Measurements from ENCODE around the gene SLIT1.

The SLIT1 gene

DNA sequence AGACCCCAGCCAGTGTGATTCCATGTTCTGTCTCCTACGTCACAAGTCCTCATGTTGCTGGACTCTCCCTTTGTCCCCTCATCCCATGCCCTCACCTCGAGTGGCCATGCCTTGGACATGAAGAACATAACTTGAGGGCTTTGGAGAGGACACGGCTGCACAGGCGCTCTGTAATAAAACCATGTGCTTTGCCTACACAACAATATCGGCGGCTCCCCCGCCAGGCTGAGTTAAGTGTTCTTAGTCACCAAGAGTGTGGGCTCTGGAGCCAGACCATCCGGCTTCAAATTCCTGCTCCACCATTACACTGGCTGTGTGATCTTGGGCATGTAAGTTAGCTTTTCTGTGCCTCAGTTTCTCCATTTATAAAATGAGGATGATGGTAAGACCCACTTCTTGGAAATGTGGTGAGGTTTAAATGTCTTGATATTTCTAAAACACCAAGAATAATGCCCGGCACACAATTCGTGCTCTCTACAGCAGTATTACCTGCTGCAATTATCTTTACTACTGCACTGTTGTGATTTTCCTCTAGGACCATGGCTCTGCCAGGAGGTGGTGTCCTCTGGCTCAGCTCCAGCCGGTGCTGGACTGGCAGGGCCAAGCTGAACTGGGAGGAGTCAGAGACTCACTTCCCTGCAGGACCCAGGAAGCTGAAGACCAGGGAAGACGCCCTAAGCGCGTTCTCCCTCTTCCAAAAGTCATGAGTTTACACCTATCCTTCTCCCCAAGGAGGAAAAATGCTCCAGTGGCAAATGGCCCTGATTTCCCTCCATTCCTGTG is 15.7 kb downstream of the SLIT1 start:
- peak; percentile 76 for DNase-seq (ENCODE audit: low spot score)

DNA sequence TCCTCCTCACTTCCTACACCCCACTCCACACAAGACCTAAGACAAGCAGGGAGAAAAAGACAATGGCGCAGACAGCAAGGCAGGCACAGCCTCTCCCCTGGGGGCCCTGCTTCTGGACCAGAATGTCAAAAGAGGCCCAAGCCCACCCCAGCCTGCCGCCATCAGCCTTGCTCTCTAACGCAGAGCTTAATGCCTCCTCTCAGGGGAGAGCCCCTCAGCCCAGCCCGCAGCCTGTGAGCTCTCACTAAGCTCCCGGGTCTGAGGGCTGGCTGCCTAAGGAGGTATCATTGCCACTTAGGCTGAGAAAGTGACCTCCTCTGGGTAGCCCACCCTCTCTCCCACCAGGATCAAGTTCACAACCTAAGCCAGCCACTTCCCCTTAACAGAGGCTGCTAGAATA is 16.7 kb downstream of the SLIT1 start:
- no peak for DNase-seq (ENCODE audit: low spot score)

DNA sequence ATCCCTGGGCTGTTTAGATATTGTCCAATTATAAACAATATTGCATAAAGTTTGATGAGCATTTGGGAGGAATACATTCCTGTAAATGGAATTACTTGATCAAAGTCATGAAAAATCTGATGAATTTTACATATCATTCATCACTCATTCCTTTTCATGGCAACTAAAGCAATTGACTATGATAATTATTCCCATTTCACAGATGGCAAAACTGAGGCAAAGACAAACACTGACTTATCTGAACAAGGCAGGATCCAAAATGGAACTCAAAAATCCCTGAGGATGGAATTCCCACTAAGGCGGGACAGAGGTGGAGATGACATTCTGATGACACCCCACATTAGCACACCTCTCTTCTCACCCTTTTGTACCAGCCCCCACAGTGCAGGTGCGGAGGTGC is 17.1 kb downstream of the SLIT1 start:
- no peak for DNase-seq (ENCODE audit: low spot score)

DNA sequence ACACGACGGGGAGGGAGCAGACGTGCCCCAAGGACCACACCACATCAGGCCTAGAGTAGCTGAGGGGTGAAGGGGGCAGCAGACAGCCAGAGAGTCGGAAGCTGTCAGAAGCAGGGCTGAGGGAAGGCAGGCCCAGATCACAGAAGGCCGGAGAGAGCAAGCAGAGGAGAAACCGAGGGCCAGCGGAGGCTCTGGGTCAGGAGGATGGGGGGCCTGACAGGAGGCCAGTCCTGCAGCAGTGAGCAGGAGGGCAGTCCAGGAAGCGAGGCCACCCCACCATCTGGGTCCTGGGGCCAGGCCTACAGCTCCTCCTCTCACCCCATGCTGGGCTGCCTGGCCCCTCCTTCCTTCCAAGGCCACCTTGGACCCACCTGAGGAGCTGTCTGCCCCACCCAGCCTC is 20.3 kb downstream of the SLIT1 start:
- no peak for DNase-seq (ENCODE audit: low spot score)

DNA sequence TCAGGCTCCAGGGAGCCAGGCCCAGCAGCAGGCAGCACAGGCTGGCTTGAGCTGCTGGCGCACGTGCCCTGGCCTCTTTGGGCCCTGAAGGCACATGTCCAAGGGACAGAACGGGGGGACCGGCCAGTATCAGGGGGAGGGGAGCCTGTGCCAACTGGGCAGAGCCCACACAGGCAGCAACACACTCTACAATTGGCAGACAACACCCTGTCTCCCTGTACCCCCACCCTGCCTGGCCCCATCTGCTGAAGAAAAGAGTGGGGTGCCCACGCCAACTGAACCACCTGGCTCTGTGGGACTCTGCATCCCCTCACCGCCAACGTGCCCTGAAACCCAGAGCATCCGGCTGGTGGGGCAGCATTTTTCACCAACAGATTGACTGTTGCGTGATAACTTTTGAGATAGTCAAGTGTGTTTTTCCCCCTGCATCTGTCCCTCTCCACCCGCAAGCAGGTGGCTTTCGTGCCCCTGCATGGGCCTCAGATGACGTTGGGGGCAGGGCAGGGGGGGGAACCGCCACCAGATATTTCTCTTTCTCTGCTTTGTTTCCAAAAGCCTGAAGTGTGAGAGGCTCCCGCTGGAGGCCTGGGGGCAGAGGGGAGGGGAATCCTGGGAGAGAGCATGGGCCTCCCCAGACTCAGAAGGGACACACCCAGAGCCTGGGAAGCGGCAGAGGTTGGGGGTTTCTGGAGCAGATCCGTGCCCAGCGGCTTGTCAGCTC is 21.8 kb downstream of the SLIT1 start:
- no peak for DNase-seq (ENCODE audit: low spot score)

DNA sequence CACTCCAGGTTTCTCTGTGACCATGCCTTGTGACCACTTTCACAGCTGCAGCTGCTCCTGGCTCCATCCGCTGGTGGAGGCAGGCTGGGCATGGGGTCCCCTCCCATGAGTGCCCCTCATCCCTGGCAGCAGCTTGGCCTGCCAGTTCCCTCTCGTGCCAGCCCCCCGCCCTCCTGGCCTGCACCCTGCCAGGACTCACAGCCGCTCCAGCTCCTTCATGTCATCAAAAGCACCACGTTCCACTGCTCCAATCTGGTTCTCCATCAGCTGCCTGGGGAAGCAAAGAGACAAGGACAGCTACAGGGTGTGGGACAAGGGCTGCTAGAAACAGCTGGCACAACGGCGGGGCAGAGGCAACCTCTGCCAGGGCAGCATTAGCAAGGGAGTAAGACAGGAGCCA is 22.6 kb downstream of the SLIT1 start:
- DNase-seq (ENCODE audit: low spot score): no peak

DNA sequence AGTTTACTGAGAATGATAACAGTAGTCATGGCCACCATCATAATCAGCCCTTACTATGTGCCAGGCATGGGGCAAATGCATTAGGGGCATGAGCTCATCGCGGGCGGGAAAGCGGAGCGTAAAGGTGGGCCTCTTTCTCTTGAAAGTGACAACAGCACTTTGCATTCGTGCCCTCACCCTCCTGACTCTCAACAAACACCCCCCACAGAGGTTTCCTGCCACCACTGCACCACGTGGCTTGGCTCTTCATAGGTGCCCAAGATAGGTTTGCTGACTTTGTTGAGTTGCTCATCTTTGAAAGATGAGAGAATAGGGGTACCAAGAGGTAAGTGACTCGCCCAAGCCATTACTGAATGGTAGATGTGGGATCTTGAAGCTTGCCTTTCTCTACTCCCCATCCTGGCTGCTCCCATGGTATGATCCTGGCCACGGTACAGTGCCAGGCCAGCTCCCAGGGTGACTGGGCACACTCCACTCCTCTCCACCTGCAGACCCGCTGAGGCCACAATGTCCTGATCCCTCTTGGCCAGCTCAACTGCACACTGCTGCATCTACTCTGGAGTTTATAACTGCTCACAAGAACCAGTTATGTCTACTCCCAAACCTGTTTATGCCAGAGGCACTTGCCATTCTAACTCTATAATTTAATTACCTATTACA is 26.0 kb downstream of the SLIT1 start:
- DNase-seq (ENCODE audit: low spot score): no peak

DNA sequence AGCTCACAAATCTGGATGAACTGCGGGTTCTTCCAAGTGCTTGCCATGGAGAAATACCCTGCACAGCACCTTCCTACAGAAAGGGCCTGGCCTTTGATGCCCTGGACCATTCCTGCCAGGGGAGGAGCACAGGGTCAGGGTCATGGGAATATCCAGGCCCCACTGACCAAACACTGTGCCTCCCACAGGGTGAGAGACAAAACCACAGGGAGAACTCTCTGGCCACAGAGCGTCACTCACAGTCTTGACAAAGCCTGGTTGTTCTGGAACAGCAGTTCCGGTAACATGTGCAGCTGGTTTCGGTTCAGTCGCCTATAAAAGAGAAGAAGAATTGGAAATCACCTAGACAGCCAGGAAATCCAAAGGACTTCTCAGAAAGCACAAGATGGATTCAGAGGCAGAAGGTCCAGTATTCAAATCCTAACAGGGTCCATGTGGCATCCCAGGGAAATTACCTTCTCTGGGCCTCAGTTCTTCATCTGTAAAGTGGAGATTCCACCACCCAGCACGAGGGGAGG is 28.1 kb downstream of the SLIT1 start:
- DNase-seq (ENCODE audit: low spot score): no peak

DNA sequence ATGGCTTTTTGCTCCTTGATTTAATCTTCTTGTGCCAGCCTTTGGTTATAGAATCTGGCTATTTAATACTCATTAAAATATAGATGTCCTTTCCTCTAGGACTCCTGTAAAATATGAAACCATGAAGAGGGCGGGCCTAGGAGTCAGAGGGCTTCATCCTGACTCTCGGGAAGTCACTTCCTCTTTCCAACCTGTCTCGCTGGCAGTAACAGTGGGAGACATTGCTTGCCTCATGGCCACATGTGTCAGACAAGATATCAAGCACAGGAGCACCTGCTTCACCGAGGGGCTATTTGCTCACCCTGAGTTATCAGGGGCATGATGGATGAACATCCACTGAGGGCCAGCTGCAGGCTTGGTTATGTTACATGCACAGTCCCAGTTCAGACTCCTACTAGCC is 31.0 kb downstream of the SLIT1 start:
- no peak for DNase-seq (ENCODE audit: low spot score)

DNA sequence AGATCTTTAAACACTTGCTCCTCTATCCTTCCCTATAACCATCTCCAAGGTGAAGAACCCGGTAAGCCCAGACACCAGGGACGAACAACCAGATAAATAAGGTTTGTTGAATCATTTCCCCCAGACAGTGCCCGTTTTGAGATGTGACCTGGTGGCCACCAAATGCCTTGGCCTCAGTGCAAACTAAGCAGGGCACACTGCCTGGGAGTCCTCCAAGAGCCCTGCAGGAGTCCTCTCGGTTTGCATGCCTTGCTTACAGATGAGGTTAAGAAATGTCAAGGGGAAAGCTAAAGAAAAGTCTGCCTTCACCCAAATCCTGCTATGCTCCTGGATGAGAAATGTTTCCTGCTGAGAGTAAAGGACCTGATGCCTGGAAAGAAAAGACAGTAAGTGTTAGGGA is 31.6 kb downstream of the SLIT1 start:
- no peak for DNase-seq (ENCODE audit: low spot score)

DNA sequence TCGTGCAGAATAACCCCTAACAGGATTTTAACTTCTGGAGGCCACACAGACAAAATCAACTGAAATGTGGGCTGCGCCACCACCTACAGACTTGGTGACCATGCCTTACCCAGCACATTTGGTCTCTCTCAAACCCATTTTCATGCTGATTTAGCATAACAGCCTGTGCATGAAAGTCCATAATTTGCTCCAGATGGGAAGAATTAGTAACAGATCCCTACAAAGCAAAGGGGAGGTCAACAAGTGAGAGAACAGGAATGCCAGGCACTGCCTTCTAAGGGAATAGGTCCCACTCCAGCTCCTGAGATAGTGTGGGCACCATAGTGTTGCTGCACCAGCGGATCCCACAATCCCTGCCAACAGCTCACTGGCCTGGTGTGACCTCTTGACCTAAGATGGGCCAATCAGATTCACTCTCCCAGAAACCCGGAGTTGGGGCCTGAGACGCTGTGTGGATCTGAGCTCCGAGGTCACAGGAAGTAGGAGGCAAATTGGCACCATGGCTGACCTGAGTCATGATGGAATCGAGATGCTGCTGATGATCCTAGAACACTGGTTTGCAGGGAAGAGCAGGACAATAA is 32.4 kb downstream of the SLIT1 start:
- no peak for DNase-seq (ENCODE audit: low spot score)

DNA sequence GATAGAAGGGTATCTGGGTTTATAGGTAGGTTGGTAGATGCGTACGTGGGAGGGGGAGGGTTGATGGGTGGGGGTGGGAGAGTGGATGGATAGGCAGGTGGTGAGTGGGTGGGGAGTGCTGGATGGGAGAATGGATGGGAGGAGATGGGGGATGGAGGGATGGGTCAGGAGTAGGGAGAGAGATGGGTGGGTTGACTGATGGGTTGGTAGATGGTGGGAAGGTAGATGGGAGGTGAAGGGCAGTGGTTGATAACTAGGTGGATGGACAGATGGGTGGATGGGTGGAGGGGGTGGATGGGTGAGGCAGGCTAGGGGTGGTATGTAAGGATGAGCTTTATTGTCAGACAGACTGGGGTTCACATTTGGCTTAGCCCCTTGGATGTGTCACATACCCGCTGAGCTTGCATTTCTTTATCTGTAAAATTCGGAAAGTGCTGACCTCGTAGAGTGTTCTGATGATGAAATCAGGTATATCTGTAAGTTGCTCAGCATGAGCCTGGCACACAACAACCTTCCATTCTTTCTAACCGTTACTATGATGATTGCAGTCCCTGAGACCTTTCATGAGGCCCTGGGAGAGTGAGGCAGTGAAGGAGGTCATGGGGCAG is 34.3 kb downstream of the SLIT1 start:
- no peak for DNase-seq (ENCODE audit: low spot score)

DNA sequence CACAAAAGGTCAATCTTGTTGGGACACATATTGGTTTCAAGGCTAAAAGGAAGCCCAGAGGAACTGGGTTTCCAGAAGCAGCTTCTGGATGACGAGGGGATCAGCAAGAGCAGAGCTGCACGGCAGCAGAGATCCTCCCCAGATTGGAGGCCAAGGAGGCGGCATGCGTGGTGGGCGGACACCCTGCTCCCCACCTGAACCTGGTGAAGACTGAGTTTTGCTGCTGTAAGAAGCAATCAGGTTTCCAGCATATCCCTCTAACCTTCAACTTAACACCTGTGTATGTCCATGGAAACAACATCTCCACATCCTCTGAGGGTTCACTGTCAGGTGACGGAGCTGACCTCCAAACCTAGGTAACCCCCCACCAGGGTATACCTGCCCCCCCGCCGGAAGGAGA is 35.1 kb downstream of the SLIT1 start:
- DNase-seq (ENCODE audit: low spot score): no peak

DNA sequence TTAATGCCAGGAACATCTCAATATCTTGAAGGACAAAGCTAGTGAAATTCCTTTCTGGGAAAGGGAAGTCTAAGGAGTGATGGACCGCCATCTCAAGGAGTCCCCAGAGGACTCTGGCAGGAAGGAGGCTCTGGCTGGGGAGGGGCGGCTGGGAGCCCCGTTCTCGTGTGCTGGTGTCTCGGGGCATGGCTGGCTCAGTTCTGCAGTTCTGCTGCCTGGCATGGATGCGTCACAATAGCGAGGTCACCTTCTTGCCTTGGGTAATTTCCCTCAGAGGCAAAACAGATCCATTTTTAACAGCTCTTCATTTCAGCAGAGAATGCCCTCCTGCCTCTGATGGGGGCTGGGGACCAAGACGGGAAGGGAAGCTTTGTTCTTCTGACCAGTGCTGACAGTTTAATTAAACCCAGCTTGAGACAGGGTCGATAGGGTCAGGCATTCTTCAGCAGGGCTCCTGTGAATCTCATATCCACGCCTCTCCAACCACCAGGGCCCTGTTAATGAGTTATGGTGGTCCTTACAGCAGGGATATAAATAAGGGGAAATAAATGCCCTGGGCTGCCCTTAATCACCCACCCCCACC is 35.7 kb downstream of the SLIT1 start:
- DNase-seq (ENCODE audit: low spot score): no peak

DNA sequence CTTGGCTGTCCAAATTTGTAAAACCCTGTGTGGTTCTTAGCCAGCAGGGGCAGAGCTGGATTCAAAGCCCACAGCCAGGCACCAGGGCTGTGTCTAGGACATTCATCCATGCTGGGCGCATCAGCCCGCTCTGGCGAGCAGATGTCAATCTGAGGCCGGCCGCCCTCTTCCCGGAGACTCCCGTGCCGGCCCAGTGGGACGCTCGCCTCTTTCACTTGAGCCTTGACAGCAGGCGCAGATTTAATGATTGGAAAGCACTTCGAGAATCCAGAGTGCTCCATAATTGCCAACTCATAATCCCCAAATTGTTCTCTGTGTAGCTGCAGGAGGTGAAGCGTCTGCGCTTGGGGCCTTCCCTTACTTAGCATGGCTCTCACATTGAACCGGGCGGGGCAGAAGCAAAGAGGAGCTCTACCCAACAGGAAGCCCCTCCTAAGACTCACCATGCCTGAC is 36.7 kb downstream of the SLIT1 start:
- DNase-seq (ENCODE audit: low spot score): no peak

DNA sequence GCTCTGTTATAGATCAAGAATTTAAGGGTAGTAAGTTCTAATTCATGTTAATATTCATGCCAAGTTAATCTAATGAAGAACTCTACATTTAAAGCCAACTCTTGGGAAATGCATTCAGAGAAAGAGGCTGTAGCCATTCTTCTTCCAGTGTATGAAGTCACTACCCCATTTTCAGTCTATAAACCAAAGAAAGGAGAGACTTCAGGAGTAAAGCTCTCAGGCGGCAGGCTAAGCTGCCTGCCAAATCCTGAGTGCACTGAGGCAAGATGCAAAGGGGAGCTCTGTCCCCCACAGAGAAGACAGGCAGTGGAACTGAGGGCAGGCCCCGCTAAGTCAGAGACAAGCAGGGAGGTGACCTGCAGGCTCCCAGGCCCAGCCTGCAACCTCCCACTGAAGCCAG is 41.5 kb downstream of the SLIT1 start:
- DNase-seq (ENCODE audit: low spot score): no peak

DNA sequence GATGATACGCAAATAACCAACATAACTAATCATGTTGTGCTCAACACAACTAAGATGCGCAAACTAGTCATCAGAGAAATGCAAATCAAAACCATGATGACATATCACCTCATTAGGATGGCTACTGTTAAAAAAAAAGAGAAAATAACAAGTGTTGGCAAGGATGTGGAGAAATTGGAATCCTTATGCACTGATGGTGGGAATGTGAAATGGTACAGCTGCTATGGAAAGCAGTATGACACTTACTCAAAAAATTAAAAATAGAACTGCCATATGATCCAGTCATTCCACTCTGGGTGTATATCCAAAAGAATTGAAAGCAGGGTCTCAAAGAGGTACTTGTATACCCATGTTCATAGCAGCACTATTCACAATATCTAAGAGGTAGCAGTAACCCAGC is 42.9 kb downstream of the SLIT1 start:
- no peak for DNase-seq (ENCODE audit: low spot score)

DNA sequence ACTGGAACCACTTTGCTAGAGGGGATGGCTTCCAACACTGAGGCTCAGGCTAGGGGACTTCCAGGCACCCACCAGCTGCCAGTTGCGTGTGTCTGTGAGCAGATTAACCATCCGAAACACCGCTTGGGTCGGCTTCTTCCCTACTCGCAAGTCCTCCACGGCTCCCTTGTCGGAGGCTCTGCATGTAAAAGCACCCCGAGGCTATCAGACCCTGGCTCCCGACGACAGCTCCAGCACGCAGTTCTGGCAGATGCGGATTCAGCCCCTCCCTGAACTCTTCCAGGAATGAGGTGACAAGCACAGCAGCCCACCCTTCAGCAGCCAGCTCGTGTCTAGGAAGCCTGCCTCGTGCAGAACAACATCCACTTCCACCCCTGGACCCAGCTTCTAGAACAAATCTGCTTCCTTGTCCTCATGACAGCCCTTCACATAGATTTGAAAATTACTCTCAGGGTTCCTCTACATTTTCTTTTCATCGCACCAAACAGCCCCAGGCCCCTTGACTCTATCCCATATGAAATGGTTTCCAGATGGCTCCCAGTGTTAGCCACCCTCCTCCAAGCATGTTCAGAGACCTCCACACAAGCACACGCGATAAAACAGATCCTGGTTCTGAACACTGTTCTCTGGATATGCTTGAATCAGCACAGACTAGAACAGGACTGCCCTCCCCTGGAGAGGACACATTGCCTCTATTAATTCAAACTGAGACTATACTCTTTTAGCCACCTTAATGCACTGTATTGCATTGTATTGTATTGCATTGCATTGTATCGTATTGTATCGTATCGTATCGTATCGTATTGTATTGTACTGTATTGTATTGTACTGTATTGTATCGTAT is 44.6 kb downstream of the SLIT1 start:
- no peak for DNase-seq (ENCODE audit: low spot score)

DNA sequence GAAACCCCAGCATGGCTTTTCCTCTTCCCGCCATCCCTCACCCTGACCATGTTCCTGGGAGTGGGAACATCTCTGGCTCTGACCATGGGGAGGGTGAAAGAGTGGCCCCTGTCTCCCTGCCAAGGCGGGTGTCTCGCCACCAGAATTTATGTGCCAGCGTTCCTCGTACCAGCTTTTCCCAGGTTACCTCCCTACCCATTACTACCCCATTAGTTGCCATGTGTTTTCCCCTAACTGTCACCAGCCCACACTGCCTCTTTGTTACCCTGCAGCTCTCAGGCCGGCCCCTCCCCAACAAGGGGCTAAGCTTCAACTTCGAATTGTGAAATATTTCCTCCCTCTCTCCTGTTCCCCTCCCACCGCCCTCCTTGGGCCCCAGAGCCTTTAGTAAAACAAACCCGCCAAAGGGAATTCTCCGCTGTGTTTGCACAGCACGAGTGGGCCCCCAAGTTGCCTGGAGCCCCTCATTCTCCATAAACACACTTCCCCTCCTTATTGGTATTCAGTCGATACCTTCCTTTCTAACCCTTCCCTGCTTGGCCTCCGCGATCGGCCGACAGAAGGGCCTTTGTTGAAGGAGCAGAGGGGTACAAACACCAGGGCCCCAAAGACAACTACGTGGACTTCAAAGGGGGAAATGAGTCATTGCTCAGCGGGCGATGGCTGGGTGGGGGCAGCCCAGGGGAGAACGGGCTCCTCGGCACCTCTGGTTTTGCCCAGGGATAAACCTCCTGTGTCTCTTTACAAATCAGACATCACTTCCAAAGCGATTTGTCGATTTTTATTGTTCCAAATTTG is 45.5 kb downstream of the SLIT1 start:
- no peak for DNase-seq (ENCODE audit: low spot score)

DNA sequence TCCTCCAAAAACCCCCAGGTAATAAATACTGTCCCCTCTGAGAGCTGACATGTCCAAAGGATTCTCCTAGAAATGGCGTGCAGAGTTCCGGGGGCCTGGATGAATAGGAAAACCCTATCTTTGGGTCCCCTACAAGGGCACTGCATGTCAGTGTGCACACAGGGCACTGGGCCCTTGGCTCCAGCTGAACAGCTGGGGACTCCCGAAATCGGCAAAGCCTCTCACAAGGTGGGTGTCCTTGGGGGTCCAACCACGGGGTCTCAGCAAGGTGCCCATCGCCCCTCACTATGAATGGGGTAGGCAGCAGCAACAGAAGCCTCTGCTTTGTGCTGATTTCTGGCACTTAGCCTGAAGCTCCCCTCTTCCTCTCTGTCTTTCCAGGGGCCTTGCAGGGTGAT is 46.1 kb downstream of the SLIT1 start:
- no peak for DNase-seq (ENCODE audit: low spot score)

All from iPS-NIHi11 (cell line).